Activated naive CD8-positive, alpha-beta T cell treated with anti-CD3 and anti-CD28 coated beads for 36 hours (primary cell): ENCODE measurements around the gene FAM120B. TPM values are rescaled to one million over a fixed set of nuclear protein-coding genes. Genes with fewer than 3 reads are reported as not detected.

Experiments used
- DNase-seq: peaks from one replicate; pipeline ENCODE4 v3.0.0; 2021
- H3K27ac Mint-ChIP-seq: one replicate; pipeline ENCODE4 v1.8.0; 2022; ENCODE audit warnings: mild to moderate bottlenecking, moderate library complexity, mixed read lengths
- H3K27me3 Mint-ChIP-seq: one replicate; pipeline ENCODE4 v1.8.0; 2022; ENCODE audit warnings: mild to moderate bottlenecking, mixed read lengths
- H3K36me3 Mint-ChIP-seq: one replicate; pipeline ENCODE4 v1.8.0; 2021; ENCODE audit warnings: mild to moderate bottlenecking, mixed read lengths
- H3K4me1 Mint-ChIP-seq: one replicate; pipeline ENCODE4 v1.8.0; 2021; ENCODE audit warnings: mixed read lengths
- H3K4me3 Mint-ChIP-seq: one replicate; pipeline ENCODE4 v1.8.0; 2022; ENCODE audit warnings: mild to moderate bottlenecking, moderate library complexity, mixed read lengths
- H3K9me3 Mint-ChIP-seq: one replicate; pipeline ENCODE4 v1.8.0; 2022; ENCODE audit warnings: mixed read lengths
- total RNA-seq, 2 experiments: library from RNA; stranded (reverse); gene quantifications; one replicate each; pipeline ENCODE4 v1.2.3, GENCODE V29; 2021

FAM120B gene
- total RNA-seq, 2 experiments from 2014 or later: 19.4 to 19.7 TPM

GRCh38 chr6:170367241-170367640 lies 60.7 kb downstream of the FAM120B start:
- no peak overlapping the region for H3K4me3 Mint-ChIP-seq
- H3K27ac Mint-ChIP-seq: no peak overlapping the region
- peaks cover 5% of the 10 kb centered on the region for H3K36me3 Mint-ChIP-seq
- no peaks in the 10 kb centered on the region for H3K9me3 Mint-ChIP-seq
- H3K27me3 Mint-ChIP-seq: no peaks in the 10 kb centered on the region
- DNase-seq: no peak
- H3K4me1 Mint-ChIP-seq: no peaks in the 10 kb centered on the region

- no peak for DNase-seq
- Mint-ChIP-seq H3K36me3 (peaks cover 5% of the 10 kb centered on the region), H3K27ac (no peak overlapping the region), H3K4me3 (no peak overlapping the region), H3K4me1 (no peaks in the 10 kb centered on the region), H3K9me3 (no peaks in the 10 kb centered on the region), H3K27me3 (no peaks in the 10 kb centered on the region)
These were observed 62.0 kb downstream of the FAM120B start for GRCh38 chr6:170368544-170368943.

DNA sequence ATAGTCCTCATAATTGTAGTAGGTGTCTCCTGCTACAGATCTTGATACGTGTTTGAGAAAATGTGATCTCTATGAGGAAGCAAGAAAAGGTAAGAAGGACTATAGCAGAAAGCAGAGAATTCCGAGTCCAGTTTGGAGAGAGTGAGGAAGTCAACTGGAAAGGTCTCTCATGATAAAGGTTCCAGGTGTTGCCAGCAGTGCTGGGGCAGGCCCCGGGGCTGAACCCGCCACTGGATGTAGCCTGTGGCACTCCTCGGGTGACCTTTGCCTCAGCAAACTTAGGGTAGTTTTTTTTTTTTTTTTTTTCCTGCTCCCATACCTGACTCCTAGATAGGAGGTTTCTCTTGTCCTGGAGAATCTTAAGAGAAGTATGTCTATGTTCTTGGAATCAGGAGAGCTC lies 62.8 kb downstream of the FAM120B start:
- H3K36me3 Mint-ChIP-seq: peaks cover 5% of the 10 kb centered on the region
- no peak overlapping the region for H3K4me3 Mint-ChIP-seq
- no peaks in the 10 kb centered on the region for H3K4me1 Mint-ChIP-seq
- H3K27me3 Mint-ChIP-seq: no peaks in the 10 kb centered on the region
- DNase-seq: no peak
- no peaks in the 10 kb centered on the region for H3K9me3 Mint-ChIP-seq
- H3K27ac Mint-ChIP-seq: no peak overlapping the region

DNA sequence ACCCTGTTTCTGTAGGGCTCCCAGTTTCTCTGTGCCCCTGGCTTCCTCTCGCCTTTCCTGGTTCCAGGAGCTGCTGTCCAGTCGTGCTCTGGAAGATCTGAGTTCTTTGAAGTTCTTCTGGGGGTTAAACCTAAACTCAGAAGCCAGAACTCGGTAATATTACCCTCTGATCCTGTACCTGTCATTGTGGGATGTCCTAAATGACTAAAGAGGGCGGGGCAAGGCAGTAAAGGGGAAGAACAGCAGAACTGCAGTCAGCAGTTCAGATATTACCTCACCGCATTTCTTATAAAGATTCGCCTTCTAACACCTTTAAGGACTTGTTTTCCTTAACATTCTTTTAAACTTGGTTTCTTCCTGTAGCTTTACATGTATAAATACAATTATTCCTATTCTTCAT lies 63.9 kb downstream of the FAM120B start:
- peaks cover 4% of the 10 kb centered on the region for H3K36me3 Mint-ChIP-seq
- no peak overlapping the region for H3K27ac Mint-ChIP-seq
- DNase-seq: no peak
- no peak overlapping the region for H3K4me3 Mint-ChIP-seq
- H3K9me3 Mint-ChIP-seq: no peaks in the 10 kb centered on the region
- peaks cover under 1% of the 10 kb centered on the region for H3K4me1 Mint-ChIP-seq
- no peaks in the 10 kb centered on the region for H3K27me3 Mint-ChIP-seq

- no peak overlapping the region for H3K4me3 Mint-ChIP-seq
- H3K27ac Mint-ChIP-seq: no peak overlapping the region
- H3K4me1 Mint-ChIP-seq: peaks cover 6% of the 10 kb centered on the region
- no peaks in the 10 kb centered on the region for H3K27me3 Mint-ChIP-seq
- no peaks in the 10 kb centered on the region for H3K9me3 Mint-ChIP-seq
- peaks cover 8% of the 10 kb centered on the region for H3K36me3 Mint-ChIP-seq
- no peak for DNase-seq
These were observed 64.5 kb downstream of the FAM120B start for GRCh38 chr6:170371080-170371479.

DNA sequence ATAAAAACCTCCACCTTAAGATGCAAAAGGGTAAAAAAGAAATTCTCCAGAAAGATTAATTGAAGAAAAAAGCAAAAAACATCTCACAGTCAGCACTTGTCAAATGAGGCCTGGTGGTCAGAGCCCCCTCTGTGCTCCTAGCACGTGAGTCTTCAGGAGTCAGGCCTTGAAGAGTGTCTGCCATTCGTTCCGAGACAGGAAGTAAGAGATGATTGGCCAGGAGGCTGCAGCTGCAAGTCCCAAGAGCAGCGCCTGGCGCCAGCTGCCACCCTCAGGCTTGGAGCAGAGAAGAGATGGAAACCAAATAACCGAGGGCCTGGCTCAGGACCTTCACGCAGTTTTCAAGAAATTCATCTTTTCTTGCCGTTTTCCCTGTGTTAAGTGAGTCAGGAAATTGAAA lies 65.0 kb downstream of the FAM120B start:
- no peak for DNase-seq
- Mint-ChIP-seq H3K27ac (no peak overlapping the region), H3K27me3 (no peaks in the 10 kb centered on the region), H3K4me1 (peaks cover 9% of the 10 kb centered on the region), H3K4me3 (no peak overlapping the region), H3K36me3 (peaks cover 12% of the 10 kb centered on the region), H3K9me3 (no peaks in the 10 kb centered on the region)

DNA sequence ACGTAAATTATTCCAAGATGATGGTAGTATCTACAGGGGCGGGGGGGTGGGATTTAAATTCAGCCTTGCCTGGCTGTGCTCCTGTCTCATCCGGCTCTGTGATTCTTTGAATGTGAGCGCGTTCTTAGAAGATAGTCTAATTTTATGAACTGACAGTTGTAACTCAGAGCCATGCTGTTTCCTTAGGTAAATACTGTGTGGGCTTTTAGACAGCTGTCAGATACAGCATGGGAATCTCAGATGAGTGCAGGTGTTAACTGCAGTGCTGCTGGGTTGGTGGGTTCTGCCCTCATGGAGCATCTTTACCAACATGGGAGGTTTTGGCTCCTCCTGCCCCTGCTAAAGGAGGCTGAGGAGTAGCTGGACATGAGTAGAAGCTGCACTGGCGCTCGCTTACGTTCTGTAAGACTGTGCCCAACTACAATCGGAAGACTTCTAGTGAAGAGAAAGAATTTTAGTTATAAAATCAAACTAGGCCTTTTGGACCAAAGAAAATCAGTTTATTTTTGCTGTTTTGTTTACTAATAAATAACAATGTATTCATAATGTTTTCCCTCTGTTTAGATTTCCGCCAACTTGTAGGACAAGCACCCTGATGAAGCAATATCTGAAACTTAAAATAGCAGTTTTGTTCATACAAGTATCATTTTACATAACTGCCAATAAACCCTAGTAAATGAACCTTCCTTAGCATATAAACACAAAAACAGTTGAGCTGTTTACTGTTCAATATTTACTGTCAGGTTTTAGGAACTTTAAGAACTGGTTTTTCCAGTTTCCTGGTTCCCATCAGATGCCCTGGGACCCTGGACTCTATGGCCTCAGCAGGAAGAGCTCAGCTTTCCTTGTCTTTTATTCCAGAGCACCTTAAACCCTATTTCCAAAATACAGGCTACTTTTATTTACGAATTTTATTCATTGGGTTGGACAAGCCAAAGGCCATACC lies 66.1 kb downstream of the FAM120B start:
- DNase-seq: no peak
- Mint-ChIP-seq H3K27ac (no peak overlapping the region), H3K27me3 (no peaks in the 10 kb centered on the region), H3K4me1 (peaks cover 10% of the 10 kb centered on the region), H3K36me3 (peaks cover 13% of the 10 kb centered on the region), H3K9me3 (no peaks in the 10 kb centered on the region), H3K4me3 (no peak overlapping the region)

GRCh38 chr6:170374571-170375444 lies 68.2 kb downstream of the FAM120B start:
- no peak overlapping the region for H3K27ac Mint-ChIP-seq
- DNase-seq: no peak
- peaks cover 18% of the 10 kb centered on the region for H3K36me3 Mint-ChIP-seq
- no peak overlapping the region for H3K4me3 Mint-ChIP-seq
- H3K9me3 Mint-ChIP-seq: no peaks in the 10 kb centered on the region
- no peaks in the 10 kb centered on the region for H3K27me3 Mint-ChIP-seq
- peaks cover 22% of the 10 kb centered on the region for H3K4me1 Mint-ChIP-seq

- DNase-seq: no peak
- no peak overlapping the region for H3K4me3 Mint-ChIP-seq
- H3K27ac Mint-ChIP-seq: peak overlapping the region; percentile 9
- peaks cover 21% of the 10 kb centered on the region for H3K36me3 Mint-ChIP-seq
- no peaks in the 10 kb centered on the region for H3K27me3 Mint-ChIP-seq
- H3K9me3 Mint-ChIP-seq: no peaks in the 10 kb centered on the region
- H3K4me1 Mint-ChIP-seq: peaks cover 22% of the 10 kb centered on the region
These were observed 69.1 kb downstream of the FAM120B start for GRCh38 chr6:170375661-170376060.

GRCh38 chr6:170376386-170377043 lies 70.0 kb downstream of the FAM120B start:
- Mint-ChIP-seq H3K27me3 (no peaks in the 10 kb centered on the region), H3K36me3 (peaks cover 21% of the 10 kb centered on the region), H3K4me1 (peaks cover 22% of the 10 kb centered on the region), H3K4me3 (no peak overlapping the region), H3K9me3 (no peaks in the 10 kb centered on the region), H3K27ac (no peak overlapping the region)
- DNase-seq: no peak

DNA sequence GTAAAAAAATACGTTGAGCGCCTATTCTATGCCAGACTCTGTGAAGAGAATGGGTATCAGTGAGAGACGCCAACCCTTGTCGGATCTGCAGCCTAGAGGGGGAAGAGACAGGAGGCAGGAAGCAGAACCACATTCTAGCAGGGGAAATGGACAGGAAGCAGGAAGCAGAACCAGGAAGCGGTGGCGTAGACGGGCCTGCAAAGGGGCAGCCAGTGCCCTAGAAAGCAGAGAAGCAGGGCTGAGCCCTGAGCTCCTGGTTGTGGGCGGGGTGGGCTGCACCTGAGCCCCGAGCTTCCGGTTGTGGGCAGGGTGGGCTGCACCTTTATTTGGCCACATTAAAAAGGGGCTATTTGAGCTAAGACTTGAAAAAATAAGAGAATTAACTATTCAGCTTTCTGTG lies 71.9 kb downstream of the FAM120B start:
- Mint-ChIP-seq H3K4me1 (peaks cover 22% of the 10 kb centered on the region), H3K27me3 (no peaks in the 10 kb centered on the region), H3K36me3 (peaks cover 21% of the 10 kb centered on the region), H3K27ac (peak overlapping the region; percentile 91), H3K4me3 (peak overlapping the region; percentile 49), H3K9me3 (no peaks in the 10 kb centered on the region)
- peak; percentile 27 for DNase-seq

DNA sequence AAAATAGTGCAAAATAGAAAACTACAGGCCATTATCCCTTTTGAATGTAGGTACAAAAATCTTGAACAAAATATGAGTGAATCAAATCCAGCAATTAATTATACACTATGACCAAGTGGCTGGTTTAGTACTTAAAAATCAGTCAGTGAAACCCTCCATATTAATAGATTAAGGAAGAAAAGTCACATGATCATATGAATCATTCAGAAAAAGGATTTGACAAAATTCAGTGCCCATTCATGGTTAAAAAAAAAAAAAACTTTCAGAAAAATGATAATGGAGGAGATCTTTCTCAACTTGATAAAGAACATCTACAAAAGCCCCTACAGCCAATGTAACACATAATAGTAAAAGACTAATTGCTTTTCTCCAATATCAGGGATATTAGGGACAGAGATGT lies 75.0 kb downstream of the FAM120B start:
- DNase-seq: no peak
- Mint-ChIP-seq H3K4me1 (peaks cover 13% of the 10 kb centered on the region), H3K9me3 (no peaks in the 10 kb centered on the region), H3K36me3 (peaks cover 9% of the 10 kb centered on the region), H3K27ac (no peak overlapping the region), H3K4me3 (no peak overlapping the region), H3K27me3 (no peaks in the 10 kb centered on the region)

DNA sequence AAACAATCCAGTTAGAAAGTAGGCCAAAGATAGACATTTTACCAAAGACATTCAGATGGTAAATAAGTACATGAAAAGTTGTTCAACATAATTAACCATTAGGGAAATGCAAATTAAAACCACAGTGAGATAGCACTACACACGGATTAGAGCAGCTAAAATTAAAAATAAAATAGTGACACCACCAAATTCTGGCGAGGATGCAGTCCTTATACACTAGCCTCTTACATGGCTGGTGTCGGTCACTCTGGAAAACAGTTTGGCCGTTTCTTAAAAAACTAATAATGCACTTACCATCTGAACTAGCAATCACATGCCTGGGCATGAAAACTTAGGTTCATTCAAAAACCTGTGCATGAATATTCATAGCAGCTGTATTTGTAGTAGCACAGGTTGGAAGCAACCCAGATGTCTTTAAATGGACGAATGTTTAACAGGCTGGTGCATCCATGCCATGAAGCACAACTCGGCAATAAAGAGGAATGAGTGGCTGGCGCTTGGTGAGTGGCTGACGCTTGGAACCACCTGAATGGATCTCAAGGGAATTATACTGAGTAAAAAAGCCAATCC lies 77.0 kb downstream of the FAM120B start:
- Mint-ChIP-seq H3K27ac (no peak overlapping the region), H3K4me1 (peaks cover 5% of the 10 kb centered on the region), H3K27me3 (no peaks in the 10 kb centered on the region), H3K36me3 (peaks cover 5% of the 10 kb centered on the region), H3K4me3 (no peak overlapping the region), H3K9me3 (no peaks in the 10 kb centered on the region)
- DNase-seq: no peak

DNA sequence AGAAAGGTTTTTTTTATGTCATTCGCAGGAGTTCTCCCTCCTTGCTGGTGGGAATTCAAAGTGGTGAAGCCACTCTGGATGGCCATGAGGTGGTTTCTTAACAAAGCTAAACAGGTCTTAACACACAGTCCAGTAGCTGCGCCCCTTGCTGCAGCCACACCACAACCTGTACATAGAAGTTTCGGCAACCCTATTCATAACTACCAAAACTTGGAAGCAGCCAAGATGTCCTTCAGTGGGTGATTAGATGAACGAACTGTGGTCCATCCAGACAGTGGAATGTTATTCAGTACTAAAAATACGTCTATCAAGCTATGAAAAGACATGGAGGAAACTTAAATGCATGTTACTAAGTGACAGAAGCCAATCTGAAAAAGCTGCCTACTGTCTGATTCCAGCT lies 78.9 kb downstream of the FAM120B start:
- Mint-ChIP-seq H3K9me3 (no peaks in the 10 kb centered on the region), H3K27me3 (no peaks in the 10 kb centered on the region), H3K4me1 (no peaks in the 10 kb centered on the region), H3K36me3 (no peaks in the 10 kb centered on the region), H3K4me3 (no peak overlapping the region), H3K27ac (no peak overlapping the region)
- no peak for DNase-seq

DNA sequence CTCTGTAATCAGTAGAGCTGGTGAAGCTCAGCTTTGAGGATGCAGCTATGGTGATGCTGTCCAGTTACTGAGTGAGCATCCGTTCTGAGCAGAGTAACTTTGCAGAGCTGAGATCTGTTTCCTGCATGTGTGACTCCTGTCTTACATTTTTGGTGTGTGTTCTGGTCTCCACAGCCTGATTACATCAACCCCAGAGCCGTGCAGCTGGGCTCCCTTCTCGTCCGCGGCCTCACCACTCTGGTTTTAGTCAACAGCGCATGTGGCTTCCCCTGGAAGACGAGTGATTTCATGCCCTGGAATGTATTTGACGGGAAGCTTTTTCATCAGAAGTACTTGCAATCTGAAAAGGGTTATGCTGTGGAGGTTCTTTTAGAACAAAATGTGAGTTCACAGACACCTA lies 81.6 kb downstream of the FAM120B start:
- H3K27ac Mint-ChIP-seq: no peak overlapping the region
- no peaks in the 10 kb centered on the region for H3K27me3 Mint-ChIP-seq
- H3K36me3 Mint-ChIP-seq: peaks cover 5% of the 10 kb centered on the region
- H3K4me1 Mint-ChIP-seq: peaks cover 2% of the 10 kb centered on the region
- H3K9me3 Mint-ChIP-seq: no peaks in the 10 kb centered on the region
- H3K4me3 Mint-ChIP-seq: no peak overlapping the region
- no peak for DNase-seq
